Fibroblast of skin of right quadriceps (primary cell): ENCODE results near the gene PCK1.

Source experiments
- DNase-seq: peaks from one replicate; pipeline ENCODE4 v3.0.0-alpha.2; 2013

The PCK1 gene

DNA sequence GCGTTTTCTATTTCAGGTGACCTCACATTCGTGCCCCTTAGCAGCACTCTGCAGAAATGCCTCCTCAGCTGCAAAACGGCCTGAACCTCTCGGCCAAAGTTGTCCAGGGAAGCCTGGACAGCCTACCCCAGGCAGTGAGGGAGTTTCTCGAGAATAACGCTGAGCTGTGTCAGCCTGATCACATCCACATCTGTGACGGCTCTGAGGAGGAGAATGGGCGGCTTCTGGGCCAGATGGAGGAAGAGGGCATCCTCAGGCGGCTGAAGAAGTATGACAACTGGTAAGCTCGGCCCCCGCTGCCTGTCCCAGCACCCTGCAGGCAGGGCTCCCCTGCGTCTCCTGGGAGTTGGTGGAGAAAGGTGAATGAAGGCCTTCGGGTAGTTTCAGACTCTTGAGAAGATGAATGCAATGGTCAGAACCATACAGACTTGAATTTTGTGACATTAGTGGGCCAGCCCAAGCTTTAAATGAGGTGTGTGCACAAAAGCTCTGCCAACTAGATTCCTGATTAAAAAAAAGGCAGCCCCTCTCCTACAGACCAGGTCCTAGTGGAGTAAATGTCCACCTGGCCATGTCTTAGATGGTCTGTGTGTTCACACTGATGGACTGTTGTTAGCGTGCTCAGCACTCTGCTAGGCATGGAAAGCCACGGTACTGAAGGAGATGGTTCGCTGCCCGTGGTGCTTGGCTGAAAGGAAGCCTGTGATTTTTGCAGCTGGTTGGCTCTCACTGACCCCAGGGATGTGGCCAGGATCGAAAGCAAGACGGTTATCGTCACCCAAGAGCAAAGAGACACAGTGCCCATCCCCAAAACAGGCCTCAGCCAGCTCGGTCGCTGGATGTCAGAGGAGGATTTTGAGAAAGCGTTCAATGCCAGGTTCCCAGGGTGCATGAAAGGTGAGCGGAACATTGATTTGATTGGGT, 708 bp downstream of the PCK1 start:
- no peak for DNase-seq

DNA sequence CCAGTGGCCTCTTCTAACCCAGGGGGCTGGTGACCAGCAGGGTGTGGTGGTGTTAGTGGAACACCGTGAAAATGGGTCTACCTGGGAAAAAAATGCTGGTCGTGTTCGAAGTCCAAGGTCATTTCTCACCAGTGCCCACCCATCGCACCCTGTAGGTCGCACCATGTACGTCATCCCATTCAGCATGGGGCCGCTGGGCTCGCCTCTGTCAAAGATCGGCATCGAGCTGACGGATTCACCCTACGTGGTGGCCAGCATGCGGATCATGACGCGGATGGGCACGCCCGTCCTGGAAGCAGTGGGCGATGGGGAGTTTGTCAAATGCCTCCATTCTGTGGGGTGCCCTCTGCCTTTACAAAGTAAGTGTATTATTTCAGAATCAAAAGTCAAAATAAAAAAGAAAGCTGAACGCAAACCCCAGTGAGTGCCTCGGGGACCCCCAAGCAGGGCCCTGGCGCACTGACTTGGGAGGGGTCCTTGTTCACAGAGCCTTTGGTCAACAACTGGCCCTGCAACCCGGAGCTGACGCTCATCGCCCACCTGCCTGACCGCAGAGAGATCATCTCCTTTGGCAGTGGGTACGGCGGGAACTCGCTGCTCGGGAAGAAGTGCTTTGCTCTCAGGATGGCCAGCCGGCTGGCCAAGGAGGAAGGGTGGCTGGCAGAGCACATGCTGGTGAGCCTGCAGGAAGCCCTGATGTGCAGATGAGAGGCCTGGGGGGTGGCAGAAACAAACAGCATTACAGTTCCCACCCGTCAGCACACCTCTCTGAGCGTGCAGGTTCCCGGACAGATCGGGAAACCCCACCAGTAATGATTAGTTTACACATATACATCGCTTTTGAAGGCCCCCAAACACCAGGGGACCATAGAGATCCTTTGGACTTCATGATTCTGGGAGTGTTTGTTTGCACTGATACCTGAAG, 1.9 kb downstream of the PCK1 start:
- DNase-seq: no peak

DNA sequence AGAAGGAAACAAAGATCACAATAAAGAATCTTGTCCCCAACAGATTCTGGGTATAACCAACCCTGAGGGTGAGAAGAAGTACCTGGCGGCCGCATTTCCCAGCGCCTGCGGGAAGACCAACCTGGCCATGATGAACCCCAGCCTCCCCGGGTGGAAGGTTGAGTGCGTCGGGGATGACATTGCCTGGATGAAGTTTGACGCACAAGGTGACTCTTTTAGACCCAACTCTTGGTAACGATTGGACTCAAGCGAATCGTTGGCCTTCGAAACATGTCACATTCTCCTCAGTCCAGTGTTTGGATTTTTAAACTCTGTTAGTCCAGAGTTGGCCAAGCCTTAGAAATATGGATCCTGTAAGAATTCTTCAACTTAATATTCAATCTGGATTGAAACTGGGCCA, 2.6 kb downstream of the PCK1 start:
- DNase-seq: no peak

DNA sequence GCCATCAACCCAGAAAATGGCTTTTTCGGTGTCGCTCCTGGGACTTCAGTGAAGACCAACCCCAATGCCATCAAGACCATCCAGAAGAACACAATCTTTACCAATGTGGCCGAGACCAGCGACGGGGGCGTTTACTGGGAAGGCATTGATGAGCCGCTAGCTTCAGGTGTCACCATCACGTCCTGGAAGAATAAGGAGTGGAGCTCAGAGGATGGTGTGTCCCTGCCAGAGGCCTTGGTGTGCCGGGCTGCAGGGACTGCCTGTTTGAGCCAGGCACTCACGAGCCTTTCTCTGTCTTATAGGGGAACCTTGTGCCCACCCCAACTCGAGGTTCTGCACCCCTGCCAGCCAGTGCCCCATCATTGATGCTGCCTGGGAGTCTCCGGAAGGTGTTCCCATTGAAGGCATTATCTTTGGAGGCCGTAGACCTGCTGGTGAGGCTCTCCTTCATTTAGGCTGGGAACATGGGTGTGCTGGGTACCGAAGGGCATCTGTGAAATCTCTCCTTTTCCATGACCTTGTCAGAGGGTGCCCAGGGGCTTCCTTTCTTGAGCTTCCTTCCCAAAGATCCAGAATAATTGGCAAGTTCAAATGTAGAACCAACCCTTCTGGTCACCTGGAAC, 3.4 kb downstream of the PCK1 start:
- no peak for DNase-seq

DNA sequence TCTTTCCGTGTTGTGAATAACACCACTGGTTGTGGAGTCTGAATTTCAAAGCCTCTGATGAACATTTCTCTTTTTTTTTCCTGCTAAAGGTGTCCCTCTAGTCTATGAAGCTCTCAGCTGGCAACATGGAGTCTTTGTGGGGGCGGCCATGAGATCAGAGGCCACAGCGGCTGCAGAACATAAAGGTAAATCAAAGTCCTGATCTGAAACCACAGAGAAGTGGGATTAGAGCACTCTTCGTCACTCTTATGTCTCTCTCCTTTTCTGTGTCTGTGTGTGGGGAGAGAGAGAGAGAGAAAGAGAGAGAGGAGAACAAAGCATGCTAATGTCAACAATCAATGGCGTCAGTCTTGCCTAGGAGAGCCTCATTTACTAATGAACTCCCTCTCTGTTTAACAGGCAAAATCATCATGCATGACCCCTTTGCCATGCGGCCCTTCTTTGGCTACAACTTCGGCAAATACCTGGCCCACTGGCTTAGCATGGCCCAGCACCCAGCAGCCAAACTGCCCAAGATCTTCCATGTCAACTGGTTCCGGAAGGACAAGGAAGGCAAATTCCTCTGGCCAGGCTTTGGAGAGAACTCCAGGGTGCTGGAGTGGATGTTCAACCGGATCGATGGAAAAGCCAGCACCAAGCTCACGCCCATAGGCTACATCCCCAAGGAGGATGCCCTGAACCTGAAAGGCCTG, 4.2 kb downstream of the PCK1 start:
- DNase-seq: no peak

DNA sequence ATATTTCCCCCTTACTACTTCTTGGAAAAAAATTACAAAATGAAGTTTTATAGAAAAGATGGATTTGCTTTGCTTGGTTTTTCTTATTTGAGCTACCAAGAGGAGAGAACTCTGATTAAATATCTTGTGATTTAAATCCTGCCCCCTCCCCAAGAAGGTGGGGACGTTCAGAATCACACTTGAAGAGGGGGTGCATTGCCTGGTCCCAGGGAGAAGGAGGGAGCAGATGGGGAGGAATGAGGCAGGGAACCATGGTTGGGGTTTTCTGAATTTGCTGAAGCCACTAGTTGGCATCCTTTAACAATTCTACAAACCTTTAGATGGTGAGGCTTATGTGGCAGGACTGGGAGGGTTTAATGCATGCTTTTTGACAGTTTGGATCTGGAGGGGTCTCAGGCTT, 5.5 kb downstream of the PCK1 start:
- no peak for DNase-seq

DNA sequence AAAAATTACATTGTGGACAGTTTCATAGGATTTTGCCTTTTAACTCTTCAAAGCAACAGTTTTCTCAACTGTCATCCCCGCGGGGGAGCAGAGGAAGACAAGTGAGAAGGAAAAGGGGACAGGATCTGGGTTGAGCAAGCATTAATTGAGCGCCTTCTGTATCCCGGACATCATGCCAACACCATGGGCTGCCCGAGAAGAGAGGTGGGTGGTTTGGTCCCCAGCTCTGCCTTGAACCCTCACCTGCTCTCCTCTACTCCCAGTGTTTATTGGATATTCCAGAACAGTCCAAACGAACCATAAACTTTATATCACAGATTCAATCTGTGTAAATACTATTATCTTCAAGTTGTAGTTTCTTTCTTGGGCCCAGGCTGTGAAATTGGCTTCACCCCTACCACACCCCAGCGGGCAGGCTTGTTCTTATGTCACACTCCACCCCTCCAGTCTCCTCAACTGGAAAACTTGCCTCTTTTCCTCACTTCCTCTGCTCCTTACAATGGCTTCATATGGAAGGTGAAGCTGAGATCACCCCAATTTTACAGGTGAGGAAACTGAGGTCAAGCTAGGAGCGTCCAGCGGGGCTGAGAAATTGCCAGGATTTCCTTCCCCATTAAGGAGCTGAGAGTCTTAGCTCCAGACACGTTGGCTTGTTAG, 6.0 kb downstream of the PCK1 start:
- no peak for DNase-seq

DNA sequence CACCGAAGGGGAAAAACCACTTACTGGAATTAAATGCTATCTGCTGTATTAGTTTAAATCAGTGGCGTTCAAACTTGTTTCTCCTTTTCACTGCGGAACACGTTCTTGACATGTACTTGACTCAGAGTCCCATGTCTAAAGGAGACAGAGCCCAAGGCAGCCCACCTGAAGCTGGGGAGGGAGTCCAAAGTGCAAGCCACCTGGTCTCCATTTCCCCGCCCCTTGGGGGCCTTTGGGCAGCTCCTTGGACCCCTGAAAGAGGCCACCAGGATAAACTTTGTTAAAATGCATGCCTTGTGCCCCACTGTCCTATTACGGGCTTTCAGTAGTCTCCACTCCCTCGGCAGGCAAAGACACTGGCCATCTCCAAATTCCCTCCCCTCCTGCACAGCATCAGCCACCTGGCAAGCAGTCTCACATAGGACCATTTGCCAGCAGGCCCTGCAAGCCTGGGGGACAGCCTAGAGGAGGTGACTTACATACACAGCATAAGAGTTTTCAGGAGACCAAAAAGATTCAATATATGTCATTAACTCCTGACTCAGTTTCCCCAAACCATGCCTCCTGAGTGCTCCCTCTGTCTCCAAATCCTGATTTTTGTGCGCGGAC, 6.7 kb downstream of the PCK1 start:
- DNase-seq: no peak

DNA sequence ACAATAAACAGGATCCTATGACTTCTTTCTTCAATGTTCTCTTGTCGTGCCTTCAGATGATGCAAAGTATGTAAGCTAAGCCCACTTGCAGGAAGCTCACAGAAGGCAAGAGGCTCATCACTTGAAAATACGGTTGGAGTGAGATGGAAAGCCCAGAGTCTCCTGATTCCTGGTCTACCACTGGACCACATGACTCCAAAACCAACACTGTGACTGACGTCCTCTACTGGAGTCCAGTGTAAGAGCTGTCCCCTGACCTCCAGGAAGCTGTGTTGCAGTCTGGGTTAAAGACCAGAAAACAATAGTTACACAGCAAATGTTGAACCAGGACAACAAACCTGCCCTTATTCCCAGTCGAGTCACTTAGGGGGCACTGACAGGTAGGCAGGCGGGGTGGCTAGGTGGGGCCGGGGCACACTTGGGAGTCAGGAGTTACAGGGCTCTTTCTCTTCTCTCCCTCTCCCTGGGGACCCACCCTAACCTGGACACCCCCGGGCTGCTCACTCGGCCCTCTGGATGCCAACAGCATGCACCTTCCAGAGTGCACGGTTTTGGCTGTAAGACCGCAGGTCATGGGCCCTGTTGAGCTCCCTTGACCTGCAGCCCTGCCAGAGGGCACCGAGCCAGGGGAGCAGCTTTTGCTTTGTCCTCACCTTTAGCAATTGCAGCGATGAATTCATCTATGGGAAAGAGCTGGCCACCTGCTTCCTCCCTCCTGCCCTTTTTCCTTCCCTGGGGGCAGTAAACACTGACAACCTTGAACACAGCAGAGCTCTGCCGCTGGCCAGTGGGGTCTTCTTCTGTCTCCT, 7.4 kb downstream of the PCK1 start:
- no peak for DNase-seq

DNA sequence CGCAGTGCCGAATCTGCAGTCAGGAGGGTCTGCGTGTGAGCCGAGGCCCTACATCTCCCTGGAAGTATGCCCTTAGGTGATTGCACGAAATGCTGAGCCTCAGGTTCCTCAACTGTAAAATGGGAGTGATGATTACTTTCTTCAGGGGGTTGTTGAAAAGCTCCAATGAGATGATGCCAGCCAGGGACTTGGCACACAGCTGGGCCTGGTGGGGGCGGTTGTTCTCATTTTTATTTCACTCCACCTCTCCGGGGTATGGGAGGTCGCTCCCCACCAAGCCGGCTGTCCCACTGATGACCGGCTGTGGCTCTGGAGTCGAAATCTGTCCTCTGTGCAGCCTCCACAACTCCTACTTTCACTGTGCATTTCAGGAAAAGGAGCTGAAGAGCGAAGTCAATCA, 8.1 kb downstream of the PCK1 start:
- DNase-seq: no peak

DNA sequence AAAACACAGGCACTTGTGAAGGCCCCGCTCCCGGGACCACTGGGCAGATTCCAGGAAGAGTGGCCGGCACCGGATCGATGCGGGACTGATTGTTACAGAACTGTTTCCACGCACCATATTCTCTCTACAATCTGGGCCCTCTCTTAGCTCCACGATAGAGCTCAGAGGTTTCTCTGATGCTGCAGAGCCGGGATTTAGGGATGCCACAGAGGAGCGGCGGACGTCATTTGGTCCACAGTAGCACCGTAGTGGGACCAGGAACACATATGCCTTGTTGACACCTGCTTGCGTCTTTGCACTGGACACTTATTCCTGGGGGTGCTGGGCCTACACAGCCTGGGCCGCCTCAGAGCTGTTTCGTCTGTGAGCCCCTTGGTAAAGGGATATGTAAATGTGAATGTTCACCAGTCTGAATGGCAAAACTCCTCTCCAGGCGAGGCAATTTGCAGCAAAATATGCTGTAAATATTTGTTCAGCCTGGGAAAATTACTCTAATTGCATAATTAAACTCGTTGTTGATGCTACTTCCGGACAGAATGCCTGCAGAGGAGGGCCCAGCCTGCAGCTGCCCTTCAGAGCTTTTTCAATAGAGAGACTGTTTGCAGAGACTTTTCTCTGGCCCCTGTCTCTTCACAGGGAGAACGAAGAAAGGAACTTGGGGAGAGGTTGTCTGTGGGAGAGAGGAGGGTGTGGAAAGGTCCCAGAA, 9.4 kb downstream of the PCK1 start:
- no peak for DNase-seq

DNA sequence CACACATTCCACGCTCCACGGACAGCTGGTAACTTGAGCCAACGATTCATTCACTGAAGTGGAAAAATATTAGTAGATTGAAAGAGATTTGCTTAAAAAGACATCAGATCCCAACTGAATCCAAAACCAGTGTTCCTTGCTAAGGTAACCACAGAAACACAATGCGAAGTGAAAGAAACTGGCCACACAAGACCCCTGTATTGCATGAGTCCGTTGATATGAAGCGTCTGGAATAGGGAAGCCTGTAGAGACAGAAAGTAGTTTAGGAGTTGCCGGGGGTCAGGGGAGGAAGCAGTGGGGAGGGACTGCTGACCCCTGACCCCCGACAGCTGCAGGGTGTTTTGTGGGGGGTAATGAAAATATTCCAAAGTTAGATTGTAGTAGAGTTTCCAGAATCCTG, 10.0 kb downstream of the PCK1 start:
- DNase-seq: no peak

DNA sequence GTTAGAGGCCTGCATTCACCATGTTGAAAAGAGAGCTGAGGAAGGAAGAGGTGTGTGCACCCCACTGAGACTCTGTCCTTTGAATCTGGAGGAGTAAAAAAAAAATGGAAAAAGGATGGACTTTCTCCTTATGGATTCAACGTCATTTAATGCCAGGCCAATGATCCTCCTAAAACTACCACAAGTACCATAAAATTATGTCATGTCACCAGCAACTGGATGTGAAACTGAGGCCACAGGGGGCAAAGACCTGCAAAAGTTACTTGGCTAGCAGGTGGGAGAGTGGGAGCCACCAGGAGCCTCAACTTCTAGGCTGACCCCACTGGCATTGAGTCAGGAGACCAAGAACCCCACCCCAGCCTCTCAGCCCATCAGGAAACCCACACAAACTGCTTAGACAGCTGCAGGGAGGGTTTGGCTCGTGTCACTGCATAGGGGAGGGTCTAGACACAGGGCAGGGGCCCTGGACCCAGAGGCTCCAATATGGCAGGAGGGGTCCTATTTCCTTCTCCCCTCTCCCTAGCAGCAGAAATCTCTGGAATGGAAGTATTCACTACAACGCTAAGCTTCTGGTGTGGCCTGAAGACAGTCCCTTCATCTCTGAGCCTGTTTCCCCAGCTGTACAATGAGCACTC, 11.0 kb downstream of the PCK1 start:
- no peak for DNase-seq

DNA sequence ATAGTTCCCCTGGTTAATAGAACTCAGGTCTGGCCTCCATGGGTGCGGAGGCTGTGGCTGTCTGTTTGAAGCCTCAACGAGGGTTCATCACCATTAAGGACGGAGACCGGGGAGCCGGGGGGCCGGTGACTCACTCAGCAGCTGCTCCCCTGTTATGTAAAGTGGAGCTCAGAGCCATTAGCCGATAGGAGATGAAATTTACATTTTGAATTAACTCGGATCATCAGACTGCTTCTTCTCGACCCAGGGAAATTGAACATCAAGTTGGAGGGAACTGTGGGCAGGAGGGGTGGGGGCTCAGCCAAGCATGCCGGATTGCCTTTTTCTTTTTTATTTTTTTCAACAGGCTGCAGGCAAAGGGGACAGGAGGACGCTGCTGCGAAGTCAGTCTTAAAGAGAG, 12.3 kb downstream of the PCK1 start:
- no peak for DNase-seq

DNA sequence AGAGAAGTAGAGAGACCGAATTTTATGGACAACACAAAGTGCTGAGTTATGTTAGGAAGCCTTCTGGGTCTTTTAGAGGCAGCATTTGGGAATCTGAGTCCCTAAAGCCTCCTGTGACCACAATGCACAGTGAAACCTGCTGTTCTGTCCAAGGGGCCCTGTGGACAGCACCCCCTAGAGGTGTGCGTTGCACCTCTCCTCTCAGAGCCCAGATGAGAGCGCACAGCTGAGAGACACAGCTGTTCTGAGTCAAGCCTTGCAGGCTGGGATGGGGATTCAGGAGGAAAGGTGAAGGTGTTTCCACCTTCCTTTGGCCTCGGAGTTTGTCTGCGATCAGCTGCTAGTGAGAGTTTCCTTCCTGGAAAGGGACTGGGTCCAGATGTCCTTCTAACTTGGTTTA, 13.0 kb downstream of the PCK1 start:
- no peak for DNase-seq

DNA sequence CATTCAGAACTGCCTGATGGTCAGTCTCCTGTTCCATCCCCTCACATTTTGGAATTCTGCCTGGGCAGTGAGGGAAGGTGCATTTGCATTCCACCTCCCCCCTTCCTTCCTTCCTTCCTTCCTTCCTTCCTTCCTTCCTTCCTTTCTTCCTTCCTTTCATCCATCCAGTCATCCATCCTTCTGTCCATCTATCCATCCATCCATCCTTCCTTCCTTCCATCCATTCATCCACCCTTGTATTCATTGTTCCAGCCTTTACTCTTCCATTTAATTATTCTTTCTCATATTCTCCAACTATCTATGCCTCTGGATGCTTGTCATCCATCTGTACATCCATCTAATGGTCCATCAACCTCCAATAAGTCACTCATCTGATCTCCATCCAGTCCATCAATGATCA, 14.0 kb downstream of the PCK1 start:
- DNase-seq: no peak

DNA sequence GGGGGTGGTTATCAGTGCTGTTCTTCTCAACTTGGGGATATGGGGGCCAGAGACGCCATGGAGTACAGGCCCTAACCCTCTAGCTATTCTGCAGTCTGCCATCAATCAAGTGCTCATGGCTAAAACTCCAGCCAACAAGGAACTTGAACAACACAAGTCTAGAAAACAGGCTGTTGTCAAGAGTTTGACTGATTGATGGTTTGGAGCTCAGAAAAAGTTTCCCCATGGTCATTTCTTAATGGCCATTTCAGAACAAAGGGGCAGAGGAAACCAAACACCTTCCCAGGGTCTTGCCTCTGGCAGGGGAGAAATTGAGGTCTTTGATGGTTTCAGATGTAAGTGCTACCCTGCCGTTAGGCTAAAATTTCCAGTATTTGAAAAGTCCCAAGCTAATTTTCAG, 15.1 kb downstream of the PCK1 start:
- no peak for DNase-seq

DNA sequence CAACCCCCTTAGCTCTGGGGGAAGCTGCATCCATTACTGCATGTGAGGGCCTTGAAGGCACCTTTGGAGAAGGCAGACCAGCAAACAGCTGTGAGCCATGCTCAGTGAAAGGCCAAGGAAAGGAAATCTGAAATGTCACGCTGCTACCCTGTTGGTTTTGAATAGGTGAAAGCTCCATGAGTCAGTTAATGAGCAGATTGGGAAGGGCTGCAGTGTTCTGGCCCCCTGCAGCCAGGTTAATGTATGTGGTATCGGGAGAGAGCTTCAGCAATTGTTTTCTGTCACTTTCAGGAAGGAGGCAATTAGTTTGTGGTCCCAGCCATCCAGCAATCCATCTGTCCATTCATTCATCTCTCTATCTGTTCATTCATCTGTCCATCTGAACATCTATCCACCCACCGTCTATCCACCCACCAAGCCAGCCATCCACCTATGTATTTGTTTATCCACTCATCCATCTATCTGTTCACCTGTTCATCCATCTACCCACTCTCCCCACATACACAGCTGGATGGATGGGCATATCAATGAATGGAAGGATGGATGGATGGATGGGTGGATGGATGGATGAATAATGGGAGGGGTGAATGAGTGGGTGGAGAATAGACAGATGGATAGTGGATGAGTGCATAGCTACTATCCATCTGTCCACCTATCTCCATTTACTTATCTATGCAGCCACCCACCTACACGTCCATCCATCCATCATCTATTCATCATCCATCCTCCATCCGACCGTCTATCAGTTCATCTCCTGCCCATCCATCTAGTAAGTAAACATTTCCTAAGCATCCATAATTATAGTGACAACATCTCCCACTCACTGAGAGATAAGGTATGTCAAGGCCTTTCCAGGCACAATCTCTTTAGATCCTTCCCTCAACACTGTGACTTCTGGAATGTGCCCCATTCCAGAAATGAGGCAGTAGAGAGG, 16.0 kb downstream of the PCK1 start:
- no peak for DNase-seq
